GM21723 (cell line): Measurements from ENCODE around the gene BOD1L1.

Experiments used
- ATAC-seq: cut with Tn5 transposase; IDR thresholded peaks from one replicate; pipeline ENCODE4 v1.9.1; 2021; ENCODE audit warnings: mild to moderate bottlenecking, moderate library complexity; ENCODE audit not compliant: unreplicated experiment

Gene BOD1L1

GRCh38 chr4:13527192-13527980, 100.1 kb downstream of the BOD1L1 start:
- no peak for ATAC-seq

GRCh38 chr4:13526658-13527057, 100.9 kb downstream of the BOD1L1 start:
- ATAC-seq = no peak

GRCh38 chr4:13525606-13526281, 101.8 kb downstream of the BOD1L1 start:
- ATAC-seq = no peak

GRCh38 chr4:13524504-13525243, 102.9 kb downstream of the BOD1L1 start:
- ATAC-seq = no peak

GRCh38 chr4:13523591-13524503, 103.7 kb downstream of the BOD1L1 start:
- no peak for ATAC-seq

- no peak for ATAC-seq
Observed at GRCh38 chr4:13523105-13523477, 104.4 kb downstream of the BOD1L1 start.

GRCh38 chr4:13522282-13523104, 105.0 kb downstream of the BOD1L1 start:
- no peak for ATAC-seq

- ATAC-seq = no peak
Observed at GRCh38 chr4:13521047-13521446, 106.5 kb downstream of the BOD1L1 start.
